HEK293 (cell line): Measurements from ENCODE around the gene DEUP1.

Source experiments
- CTCF ChIA-PET: fragments of 350-600 bp; formaldehyde crosslinking; extraction: SDS; loops from one replicate; lab custom pipeline; 2021; ENCODE audit warnings: antibody characterized with exemption; lab: Yijun Ruan, JAX
- POLR2A ChIA-PET: fragments of 300-600 bp; formaldehyde crosslinking; extraction: SDS; loops from one replicate; lab custom pipeline; 2020; ENCODE audit warnings: antibody characterized with exemption, inconsistent platforms; lab: Yijun Ruan, JAX
- H3K27ac ChIP-seq: fragments of 200-500 bp; sonication (Bioruptor generic); 2 replicates; pipeline ENCODE4 v1.5.1; 2014; ENCODE audit warnings: low read depth, low read length, control low read depth, inconsistent platforms; ENCODE audit errors: extremely low read depth
- H3K36me3 ChIP-seq, 2 experiments: fragments of 200-500 bp in 1 of 2; sonication (Bioruptor generic) in 1 of 2; 1 replicate in 1 of 2; 2 replicates in 1 of 2; pipeline ENCODE4 v1.5.1; 2014 to 2017; ENCODE audit warnings: inconsistent platforms in 2 of 2, low read length in 2 of 2; ENCODE audit not compliant: control insufficient read depth in 2 of 2, insufficient read depth in 1 of 2
- H3K4me1 ChIP-seq: fragments of 200-500 bp; sonication (Bioruptor generic); 2 replicates; pipeline ENCODE4 v1.5.1; 2014; ENCODE audit warnings: mild to moderate bottlenecking, low read length, inconsistent platforms; ENCODE audit not compliant: control insufficient read depth, insufficient read depth
- H3K4me3 ChIP-seq: 2 replicates; pipeline ENCODE4 v1.5.1; 2011; ENCODE audit warnings: low read depth, mild to moderate bottlenecking, control low read depth, low read length, moderate library complexity
- H3K9me3 ChIP-seq: fragments of 200-500 bp; sonication (Bioruptor generic); 2 replicates; pipeline ENCODE4 v1.5.1; 2014; ENCODE audit warnings: low read depth, low read length, inconsistent platforms; ENCODE audit not compliant: control insufficient read depth, insufficient read depth
- FEZF1 ChIP-seq: fragments of 450-650 bp; formaldehyde crosslinking; IDR thresholded peaks from 2 replicates; pipeline ENCODE4 v1.5.1; 2016; ENCODE audit warnings: missing biosample characterization, missing genetic modification characterization
- GFI1B ChIP-seq: fragments of 450-650 bp; formaldehyde crosslinking; IDR thresholded peaks from 2 replicates; pipeline ENCODE4 v1.5.1; 2016; ENCODE audit warnings: missing biosample characterization, missing genetic modification characterization
- KLF16 ChIP-seq: fragments of 450-650 bp; formaldehyde crosslinking; IDR thresholded peaks from 2 replicates; pipeline ENCODE4 v1.5.1; 2017; ENCODE audit warnings: missing biosample characterization, missing genetic modification characterization
- PRDM6 ChIP-seq: fragments of 450-650 bp; formaldehyde crosslinking; IDR thresholded peaks from 2 replicates; pipeline ENCODE4 v1.5.1; 2017; ENCODE audit warnings: missing biosample characterization, missing genetic modification characterization
- WT1 ChIP-seq: fragments of 450-650 bp; formaldehyde crosslinking; IDR thresholded peaks from 2 replicates; pipeline ENCODE4 v1.5.1; 2016; ENCODE audit warnings: missing biosample characterization, missing genetic modification characterization
- ZBTB26 ChIP-seq: fragments of 450-650 bp; formaldehyde crosslinking; optimal IDR thresholded peaks from 2 replicates; pipeline ENCODE3; 2016; ENCODE audit warnings: missing biosample characterization, mild to moderate bottlenecking, missing genetic modification characterization
- ZFHX2 ChIP-seq: fragments of 450-650 bp; formaldehyde crosslinking; conservative IDR thresholded peaks from 2 replicates; pipeline ENCODE4 v1.5.1; 2016; ENCODE audit warnings: missing biosample characterization, missing genetic modification characterization
- ZNF121 ChIP-seq: fragments of 450-650 bp; formaldehyde crosslinking; IDR thresholded peaks from 2 replicates; pipeline ENCODE4 v1.5.1; 2016; ENCODE audit warnings: missing biosample characterization, missing genetic modification characterization
- ZNF148 ChIP-seq: fragments of 450-650 bp; formaldehyde crosslinking; IDR thresholded peaks from 2 replicates; pipeline ENCODE4 v1.5.0; 2017; ENCODE audit warnings: missing biosample characterization, missing genetic modification characterization, borderline replicate concordance
- ZNF26 ChIP-seq: fragments of 450-650 bp; formaldehyde crosslinking; IDR thresholded peaks from 2 replicates; pipeline ENCODE4 v1.5.1; 2016; ENCODE audit warnings: missing biosample characterization, missing genetic modification characterization
- ZNF274 ChIP-seq, 2 experiments: fragments of 200-500 bp in 1 of 2; fragments of 450-650 bp in 1 of 2; sonication (Bioruptor generic) in 1 of 2; formaldehyde crosslinking in 1 of 2; IDR thresholded peaks; 2 replicates each; pipeline versions ENCODE4 v1.5.1 to v1.6.1; 2014 to 2016; ENCODE audit warnings: borderline replicate concordance in 1 of 2, inconsistent platforms in 1 of 2, low read length in 1 of 2, missing biosample characterization in 1 of 2, missing genetic modification characterization in 1 of 2
- ZNF302 ChIP-seq: fragments of 450-650 bp; formaldehyde crosslinking; IDR thresholded peaks from 2 replicates; pipeline ENCODE4 v1.5.1; 2016; ENCODE audit warnings: missing biosample characterization, missing genetic modification characterization, low read depth
- ZNF354C ChIP-seq: fragments of 450-650 bp; formaldehyde crosslinking; IDR thresholded peaks from 2 replicates; pipeline ENCODE4 v1.5.1; 2016; ENCODE audit warnings: missing biosample characterization, missing genetic modification characterization, low read depth, borderline replicate concordance
- ZNF362 ChIP-seq: fragments of 450-650 bp; formaldehyde crosslinking; IDR thresholded peaks from 2 replicates; pipeline ENCODE4 v1.5.1; 2016; ENCODE audit warnings: missing biosample characterization, missing genetic modification characterization
- ZNF473 ChIP-seq: fragments of 450-650 bp; formaldehyde crosslinking; IDR thresholded peaks from 2 replicates; pipeline ENCODE4 v1.5.1; 2017; ENCODE audit warnings: missing biosample characterization, missing genetic modification characterization
- ZNF571 ChIP-seq: fragments of 450-650 bp; formaldehyde crosslinking; IDR thresholded peaks from 2 replicates; pipeline ENCODE4 v1.5.0; 2017; ENCODE audit warnings: missing biosample characterization, missing genetic modification characterization
- ZNF645 ChIP-seq: fragments of 450-650 bp; formaldehyde crosslinking; IDR thresholded peaks from 2 replicates; pipeline ENCODE4; 2016; ENCODE audit warnings: missing biosample characterization, missing genetic modification characterization
- ZNF677 ChIP-seq: fragments of 450-650 bp; IDR thresholded peaks from 2 replicates; pipeline ENCODE4 v1.5.0; 2018; ENCODE audit warnings: missing biosample characterization, mild to moderate bottlenecking, missing genetic modification characterization, moderate library complexity
- ZNF747 ChIP-seq: fragments of 450-650 bp; formaldehyde crosslinking; IDR thresholded peaks from 2 replicates; pipeline ENCODE4 v1.5.1; 2016; ENCODE audit warnings: missing biosample characterization, missing genetic modification characterization
- ZNF792 ChIP-seq: fragments of 450-650 bp; formaldehyde crosslinking; IDR thresholded peaks from 2 replicates; pipeline ENCODE4 v1.5.1; 2016; ENCODE audit warnings: missing biosample characterization, missing genetic modification characterization
- ZNF843 ChIP-seq: fragments of 450-650 bp; formaldehyde crosslinking; IDR thresholded peaks from 2 replicates; pipeline ENCODE4 v1.5.1; 2016; ENCODE audit warnings: missing biosample characterization, missing genetic modification characterization
- ZSCAN30 ChIP-seq: fragments of 450-650 bp; IDR thresholded peaks from 2 replicates; pipeline ENCODE4 v1.5.1; 2018; ENCODE audit warnings: missing biosample characterization, mild to moderate bottlenecking, missing genetic modification characterization, moderate library complexity

DEUP1 gene

GRCh38 chr11:93289782-93290463 lies 40.6 kb upstream of the DEUP1 start (continued):
- TF ChIP-seq ZNF362 (tag by site-specific recombination) (no peak), ZNF148 (tag by site-specific recombination) (no peak), KLF16 (tag by site-specific recombination) (no peak)
- TF ChIP-seq, all 188 proteins: peak for 0

- ChIA-PET CTCF (interaction anchor here (1.1 kb wide), 1 partner anchor 56 kb away, joined by 4 read pairs; no protein-coding TSS in a partner anchor), POLR2A (no interaction called here)
- H3K9me3 ChIP-seq = no peaks in the 10 kb centered on the region
- no peak overlapping the region for H3K27ac ChIP-seq
- TF ChIP-seq ZFHX2 (tag by site-specific recombination) (peak; percentile 36; the same call in 1 of the 2 replicates), ZNF792 (tag by site-specific recombination) (no peak)
- H3K4me3 ChIP-seq = no peak overlapping the region
- H3K36me3 ChIP-seq = no peaks in the 10 kb centered on the region
- no peaks in the 10 kb centered on the region for H3K4me1 ChIP-seq
Measured at GRCh38 chr11:93291110-93291509, 39.4 kb upstream of the DEUP1 start.

GRCh38 chr11:93291898-93292297 lies 38.6 kb upstream of the DEUP1 start:
- Histone ChIP-seq H3K27ac (no peak overlapping the region), H3K36me3 (no peaks in the 10 kb centered on the region), H3K4me1 (no peaks in the 10 kb centered on the region), H3K4me3 (no peak overlapping the region), H3K9me3 (no peaks in the 10 kb centered on the region)
- ChIA-PET CTCF (no interaction called here), POLR2A (no interaction called here)
- TF ChIP-seq ZNF843 (no peak), ZNF354C (tag by site-specific recombination) (no peak), FEZF1 (tag by site-specific recombination) (no peak), ZNF747 (tag by site-specific recombination) (no peak), PRDM6 (no peak), ZNF121 (tag by site-specific recombination) (no peak), ZNF645 (tag by site-specific recombination) (no peak), ZNF274 (IDR thresholded peaks at IDR 0.05; ENCODE audit: low read length) (no peak), ZNF274 (tag by site-specific recombination; IDR thresholded peaks at IDR 0.05; ENCODE audit: borderline replicate concordance) (no peak), ZNF473 (tag by site-specific recombination) (no peak), ZNF571 (tag by site-specific recombination) (no peak), ZFHX2 (tag by site-specific recombination) (no peak), ZBTB26 (tag by site-specific recombination) (no peak), ZNF302 (tag by site-specific recombination) (no peak), ZNF677 (tag by site-specific recombination) (no peak), ZNF26 (tag by site-specific recombination) (no peak), WT1 (no peak), ZSCAN30 (tag by site-specific recombination) (no peak), GFI1B (no peak)
